ENCODE results near the gene TOR4A. TPM values are rescaled to one million over a fixed set of nuclear protein-coding genes. Genes with fewer than 3 reads are reported as not detected.
"Not testable (repeated sequence)": the region's sequence is repeated elsewhere in the genome, so short reads cannot be mapped to it uniquely, and the experiment has no call there.

TOR4A gene
- total RNA-seq, 2 experiments from 2014 or later = 6.6 to 6.8 TPM

DNA sequence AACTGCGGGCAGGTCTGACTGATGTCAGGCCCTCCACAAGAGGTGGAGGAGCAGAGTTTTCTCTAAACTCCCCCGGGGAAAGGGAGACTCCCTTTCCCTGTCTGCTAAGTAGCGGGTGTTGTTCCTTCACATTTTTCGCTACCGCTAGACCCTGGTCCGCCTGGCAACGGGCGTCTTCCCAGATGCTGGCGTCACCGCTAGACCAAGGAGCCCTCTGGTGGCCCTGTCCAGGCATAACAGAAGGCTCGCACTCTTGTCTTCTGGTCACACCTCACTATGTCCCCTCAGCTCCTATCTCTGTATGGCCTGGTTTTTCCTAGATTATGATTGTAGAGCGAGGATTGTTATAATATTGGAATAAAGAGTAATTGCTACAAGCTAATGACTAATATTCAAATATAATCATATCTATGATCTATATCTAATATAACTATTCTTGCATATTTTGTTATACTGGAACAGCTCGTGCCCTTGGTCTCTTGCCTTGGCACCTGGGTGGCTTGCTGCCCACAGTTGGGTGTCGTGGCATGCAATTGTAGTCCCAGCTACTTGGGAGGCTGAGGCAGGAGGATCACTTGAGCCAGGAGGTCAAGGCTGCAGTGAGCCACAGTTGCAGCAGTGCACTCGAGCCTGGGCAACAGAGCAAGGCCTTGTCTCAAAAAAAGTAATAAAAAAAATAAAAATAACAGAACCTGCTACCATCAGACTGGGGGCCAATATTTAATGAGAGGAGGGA lies 15.2 kb upstream of the TOR4A start:
- peaks cover 16% of the 10 kb centered on the region for H3K36me3 Mint-ChIP-seq
- CTCF ChIA-PET = interaction anchor here (1.3 to 1.6 kb wide), 2 partner anchors 26 to 39 kb away, joined by 4 to 5 read pairs; partner anchors contain the start of gene NRARP
- POLR2A ChIA-PET; H3K4me1 Mint-ChIP-seq (ENCODE audit: low read depth); H3K27ac Mint-ChIP-seq; H3K9me3 Mint-ChIP-seq; H3K27me3 Mint-ChIP-seq; intact Hi-C loops (cut with micrococcal nuclease); DNase-seq; H3K4me3 Mint-ChIP-seq: not testable (repeated sequence)

DNA sequence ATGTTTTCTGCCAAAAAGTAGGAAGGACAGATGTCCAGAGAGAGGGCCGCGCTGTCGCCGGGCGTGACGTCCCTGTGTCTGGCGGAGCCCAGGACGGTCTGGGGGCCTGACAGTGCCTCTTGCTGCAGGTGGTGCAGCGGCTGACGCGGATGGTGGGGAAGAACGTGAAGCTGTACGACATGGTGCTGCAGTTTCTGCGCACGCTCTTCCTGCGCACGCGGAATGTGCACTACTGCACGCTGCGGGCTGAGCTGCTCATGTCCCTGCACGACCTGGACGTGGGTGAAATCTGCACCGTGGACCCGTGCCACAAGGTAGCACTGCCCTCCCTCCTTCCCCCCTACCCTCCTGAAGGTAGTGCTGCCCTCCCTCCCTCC lies 14.6 kb upstream of the TOR4A start:
- H3K27ac Mint-ChIP-seq = no peak overlapping the region
- intact Hi-C loops (cut with micrococcal nuclease) = no loop called here
- CTCF ChIA-PET = no interaction called here
- H3K4me3 Mint-ChIP-seq = no peak overlapping the region
- H3K4me1 Mint-ChIP-seq (ENCODE audit: low read depth) = no peaks in the 10 kb centered on the region
- H3K36me3 Mint-ChIP-seq = peaks cover 16% of the 10 kb centered on the region
- no peak for DNase-seq
- H3K9me3 Mint-ChIP-seq = no peaks in the 10 kb centered on the region
- POLR2A ChIA-PET = no interaction called here
- H3K27me3 Mint-ChIP-seq = no peaks in the 10 kb centered on the region

DNA sequence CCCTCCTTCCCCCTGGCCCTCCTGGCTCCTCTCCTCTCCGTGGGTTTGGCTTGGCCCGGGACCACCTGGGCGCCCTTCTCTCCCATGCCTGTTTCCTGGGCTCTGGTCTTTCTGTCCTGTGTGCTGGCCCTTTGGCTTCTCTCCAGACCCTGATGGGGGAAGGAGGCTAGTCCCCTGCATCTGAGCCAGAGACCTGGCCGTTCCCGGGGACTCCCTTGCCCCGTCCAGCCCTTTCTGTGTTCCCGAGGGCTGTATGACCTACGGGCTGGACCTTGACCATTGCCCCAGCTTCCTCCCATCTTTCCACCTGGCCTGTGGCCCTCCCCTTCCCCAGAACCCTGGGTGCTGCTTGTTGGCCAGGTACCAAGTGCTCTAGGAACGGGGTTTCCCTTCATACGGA lies 14.0 kb upstream of the TOR4A start:
- Mint-ChIP-seq H3K27me3 (no peaks in the 10 kb centered on the region), H3K4me1 (ENCODE audit: low read depth) (peaks cover under 1% of the 10 kb centered on the region), H3K4me3 (no peak overlapping the region), H3K36me3 (peaks cover 16% of the 10 kb centered on the region), H3K27ac (no peak overlapping the region), H3K9me3 (no peaks in the 10 kb centered on the region)
- ChIA-PET CTCF (interaction anchor here (1.5 kb wide), 1 partner anchor 87 kb away, joined by 3 read pairs; no protein-coding TSS in a partner anchor), POLR2A (no interaction called here)
- intact Hi-C loops (cut with micrococcal nuclease) = no loop called here
- DNase-seq = no peak

DNA sequence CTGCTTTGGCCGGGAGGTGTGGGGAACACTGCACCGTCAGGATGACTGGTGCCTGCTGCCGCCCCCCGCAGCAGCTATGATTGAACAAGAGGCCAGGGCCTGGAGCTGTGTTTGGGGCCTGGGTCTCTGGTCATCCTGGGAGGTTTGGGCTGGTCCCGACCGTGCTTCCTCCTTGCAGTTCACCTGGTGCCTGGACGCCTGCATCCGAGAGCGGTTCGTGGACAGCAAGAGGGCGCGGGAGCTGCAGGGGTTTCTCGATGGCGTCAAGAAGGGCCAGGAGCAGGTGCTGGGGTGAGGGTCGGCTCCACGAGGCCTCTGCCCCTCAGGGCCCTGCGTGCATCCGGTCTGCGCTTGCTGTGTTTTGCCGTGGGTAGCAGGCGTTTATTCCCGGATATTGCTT lies 13.5 kb upstream of the TOR4A start:
- ChIA-PET CTCF (interaction anchor here (1.5 kb wide), 1 partner anchor 87 kb away, joined by 3 read pairs; no protein-coding TSS in a partner anchor), POLR2A (no interaction called here)

DNA sequence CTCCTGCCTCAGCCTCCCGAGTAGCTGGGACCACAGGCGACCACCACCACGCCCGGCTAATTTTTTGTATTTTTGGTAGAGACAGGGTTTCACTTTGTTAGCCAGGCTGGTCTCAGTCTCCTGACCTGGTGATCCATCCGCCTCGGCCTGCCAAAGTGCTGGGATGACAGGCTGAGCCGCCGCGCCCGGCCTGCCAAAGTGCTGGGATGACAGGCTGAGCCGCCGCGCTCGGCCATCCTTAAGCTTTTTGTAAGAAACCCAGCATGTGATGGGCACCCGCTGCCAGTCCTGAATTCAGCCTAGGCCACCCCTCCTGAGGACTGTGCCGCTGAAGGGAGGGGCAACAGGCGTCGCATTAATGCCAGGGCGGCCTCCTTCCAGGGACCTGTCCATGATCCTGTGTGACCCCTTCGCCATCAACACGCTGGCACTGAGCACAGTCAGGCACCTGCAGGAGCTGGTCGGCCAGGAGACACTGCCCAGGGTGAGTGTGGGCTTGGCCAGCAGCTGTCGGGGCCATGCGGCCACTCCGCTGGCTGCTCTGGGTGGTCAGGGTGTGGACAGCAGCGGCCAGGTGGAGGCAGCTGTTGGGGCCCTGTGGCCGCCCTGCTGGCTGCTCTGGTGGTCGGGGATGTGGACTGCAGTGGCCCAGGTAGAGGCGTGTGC lies 11.9 kb upstream of the TOR4A start:
- DNase-seq = no peak
- no peaks in the 10 kb centered on the region for H3K9me3 Mint-ChIP-seq
- intact Hi-C loops (cut with micrococcal nuclease) = no loop called here
- peaks cover 6% of the 10 kb centered on the region for H3K4me1 Mint-ChIP-seq (ENCODE audit: low read depth)
- H3K36me3 Mint-ChIP-seq = peaks cover 24% of the 10 kb centered on the region
- POLR2A ChIA-PET = no interaction called here
- H3K4me3 Mint-ChIP-seq = no peak overlapping the region
- no peaks in the 10 kb centered on the region for H3K27me3 Mint-ChIP-seq
- CTCF ChIA-PET = no interaction called here
- H3K27ac Mint-ChIP-seq = no peak overlapping the region

More for the DNA sequence above, 13.5 kb upstream of the TOR4A start:
- Mint-ChIP-seq H3K4me3 (no peak overlapping the region), H3K4me1 (ENCODE audit: low read depth) (peaks cover 2% of the 10 kb centered on the region), H3K27ac (no peak overlapping the region), H3K9me3 (no peaks in the 10 kb centered on the region), H3K36me3 (peaks cover 20% of the 10 kb centered on the region), H3K27me3 (no peaks in the 10 kb centered on the region)
- intact Hi-C loops (cut with micrococcal nuclease) = no loop called here
- DNase-seq = no peak

DNA sequence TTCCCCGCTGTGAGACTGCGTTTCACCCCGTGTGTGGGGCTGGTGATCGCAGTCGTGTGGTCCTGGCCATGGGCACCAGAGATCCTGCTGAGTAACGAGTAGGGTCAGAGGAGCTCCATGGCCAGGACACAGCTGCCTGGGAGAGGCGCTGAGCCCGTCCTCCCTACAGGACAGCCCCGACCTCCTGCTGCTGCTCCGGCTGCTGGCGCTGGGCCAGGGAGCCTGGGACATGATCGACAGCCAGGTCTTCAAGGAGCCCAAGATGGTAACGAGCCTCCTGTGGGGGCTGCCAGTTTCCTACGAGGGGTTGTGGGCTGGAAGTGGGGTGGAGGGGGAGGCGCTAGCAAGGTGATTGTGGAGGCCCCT lies 11.4 kb upstream of the TOR4A start:
- Mint-ChIP-seq H3K27me3 (no peaks in the 10 kb centered on the region), H3K27ac (no peak overlapping the region), H3K4me1 (ENCODE audit: low read depth) (peaks cover 9% of the 10 kb centered on the region), H3K9me3 (no peaks in the 10 kb centered on the region), H3K36me3 (peaks cover 27% of the 10 kb centered on the region), H3K4me3 (no peak overlapping the region)
- ChIA-PET POLR2A (no interaction called here), CTCF (no interaction called here)
- DNase-seq = no peak
- intact Hi-C loops (cut with micrococcal nuclease) = no loop called here

DNA sequence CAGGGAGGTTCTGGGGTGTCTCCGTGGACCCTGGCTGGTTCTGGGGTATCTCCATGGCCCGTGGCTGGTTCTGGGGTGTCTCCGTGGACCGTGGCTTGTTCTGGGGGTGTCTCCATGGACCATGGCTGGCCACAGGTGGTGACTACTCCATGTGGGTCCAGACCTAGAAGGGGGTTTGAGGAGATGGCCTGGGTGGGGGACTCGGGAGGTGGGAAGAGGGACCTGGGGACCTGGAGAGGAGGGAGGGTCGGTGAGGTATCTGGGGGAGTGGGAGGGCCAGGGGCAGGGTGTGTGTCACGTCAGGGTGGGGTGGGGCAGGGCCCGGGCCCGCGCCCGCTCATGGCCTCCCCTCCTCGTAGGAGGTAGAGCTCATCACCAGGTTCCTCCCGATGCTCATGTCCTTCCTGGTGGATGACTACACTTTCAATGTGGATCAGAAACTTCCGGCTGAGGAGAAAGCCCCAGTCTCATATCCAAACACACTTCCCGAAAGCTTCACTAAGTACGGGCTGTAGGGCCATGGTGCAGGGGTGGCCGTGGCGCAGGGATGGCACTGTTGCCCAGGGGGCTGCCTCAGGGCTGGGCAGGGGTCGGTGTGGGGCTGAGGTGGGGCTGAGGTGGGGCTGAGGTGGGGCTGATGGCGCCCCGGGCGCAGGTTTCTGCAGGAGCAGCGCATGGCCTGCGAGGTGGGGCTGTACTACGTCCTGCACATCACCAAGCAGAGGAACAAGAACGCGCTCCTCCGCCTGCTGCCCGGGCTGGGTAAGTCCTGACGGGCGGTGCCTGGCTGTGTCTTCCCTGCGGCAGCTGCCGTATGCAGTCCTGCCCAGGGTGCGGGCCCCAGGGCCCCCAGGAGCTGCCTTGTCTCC lies 10.7 kb upstream of the TOR4A start:
- H3K9me3 Mint-ChIP-seq = no peaks in the 10 kb centered on the region
- H3K27ac Mint-ChIP-seq = no peak overlapping the region
- no peaks in the 10 kb centered on the region for H3K27me3 Mint-ChIP-seq
- CTCF ChIA-PET = no interaction called here
- H3K4me3 Mint-ChIP-seq = no peak overlapping the region
- peaks cover 26% of the 10 kb centered on the region for H3K36me3 Mint-ChIP-seq
- POLR2A ChIA-PET = no interaction called here
- no peak for DNase-seq
- peaks cover 13% of the 10 kb centered on the region for H3K4me1 Mint-ChIP-seq (ENCODE audit: low read depth)
- intact Hi-C loops (cut with micrococcal nuclease) = no loop called here

DNA sequence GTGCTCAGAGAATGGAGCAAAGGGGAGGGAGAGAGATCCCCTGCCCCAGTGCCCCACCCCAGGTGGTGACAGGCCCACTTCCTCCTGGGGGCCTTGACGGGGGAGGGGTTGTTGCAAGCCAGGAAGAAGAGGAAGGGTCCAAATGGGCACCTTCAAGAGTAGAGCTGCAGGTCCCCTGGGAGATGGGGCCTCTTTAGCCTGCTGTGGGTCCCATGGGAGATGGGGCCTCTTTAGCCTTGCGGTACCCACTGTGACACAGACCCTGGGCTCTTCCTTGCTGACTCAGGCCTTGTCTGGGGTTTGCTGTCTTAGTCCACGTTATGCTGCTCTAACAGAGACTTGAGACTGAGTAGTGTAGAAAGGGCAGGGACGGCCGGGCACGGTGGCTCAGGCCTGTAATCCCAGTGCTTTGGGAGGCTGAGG lies 9.6 kb upstream of the TOR4A start:
- POLR2A ChIA-PET = no interaction called here
- Mint-ChIP-seq H3K4me3 (no peak overlapping the region), H3K36me3 (peaks cover 25% of the 10 kb centered on the region), H3K4me1 (ENCODE audit: low read depth) (peaks cover 13% of the 10 kb centered on the region), H3K27me3 (no peaks in the 10 kb centered on the region), H3K9me3 (no peaks in the 10 kb centered on the region), H3K27ac (no peak overlapping the region)
- intact Hi-C loops (cut with micrococcal nuclease) = no loop called here
- DNase-seq = no peak
- CTCF ChIA-PET = no interaction called here

DNA sequence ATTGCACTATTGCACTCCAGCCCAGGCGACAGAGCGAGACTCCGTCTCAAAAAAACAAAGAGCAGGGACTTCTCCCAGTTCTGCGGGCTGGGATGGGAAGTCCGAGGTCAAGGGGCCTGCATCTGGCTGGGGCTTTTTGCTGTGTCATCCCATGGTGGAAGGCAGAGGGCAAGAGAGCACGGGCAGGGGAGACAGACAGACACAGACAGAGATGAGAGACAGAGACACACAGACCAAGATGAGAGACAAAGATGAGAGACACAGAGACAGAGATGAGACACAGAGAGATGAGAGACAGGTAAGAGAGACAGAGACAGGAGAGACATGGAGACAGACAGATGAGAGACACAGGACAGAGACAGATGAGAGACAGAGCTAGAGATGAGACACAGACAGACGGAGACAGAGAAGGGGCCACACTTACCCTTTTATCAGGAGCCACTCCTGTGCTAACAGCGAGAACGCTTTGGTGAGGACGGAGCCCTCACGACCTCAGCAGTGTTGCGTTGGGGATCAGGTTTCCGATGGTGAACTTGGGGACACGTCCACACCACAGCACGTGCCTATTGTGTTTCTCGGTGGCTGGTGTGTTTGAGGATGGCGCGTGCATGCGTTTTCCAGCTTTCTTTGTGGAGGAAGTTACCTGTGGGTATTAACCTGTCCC lies 8.9 kb upstream of the TOR4A start:
- no peak overlapping the region for H3K27ac Mint-ChIP-seq
- H3K4me3 Mint-ChIP-seq = no peak overlapping the region
- no peaks in the 10 kb centered on the region for H3K27me3 Mint-ChIP-seq
- H3K36me3 Mint-ChIP-seq = peaks cover 25% of the 10 kb centered on the region
- intact Hi-C loops (cut with micrococcal nuclease) = no loop called here
- DNase-seq = no peak
- ChIA-PET POLR2A (no interaction called here), CTCF (interaction anchor here (0.7 kb wide), 1 partner anchor 21 kb away, joined by 3 read pairs; no protein-coding TSS in a partner anchor)
- H3K9me3 Mint-ChIP-seq = no peaks in the 10 kb centered on the region
- peaks cover 13% of the 10 kb centered on the region for H3K4me1 Mint-ChIP-seq (ENCODE audit: low read depth)

DNA sequence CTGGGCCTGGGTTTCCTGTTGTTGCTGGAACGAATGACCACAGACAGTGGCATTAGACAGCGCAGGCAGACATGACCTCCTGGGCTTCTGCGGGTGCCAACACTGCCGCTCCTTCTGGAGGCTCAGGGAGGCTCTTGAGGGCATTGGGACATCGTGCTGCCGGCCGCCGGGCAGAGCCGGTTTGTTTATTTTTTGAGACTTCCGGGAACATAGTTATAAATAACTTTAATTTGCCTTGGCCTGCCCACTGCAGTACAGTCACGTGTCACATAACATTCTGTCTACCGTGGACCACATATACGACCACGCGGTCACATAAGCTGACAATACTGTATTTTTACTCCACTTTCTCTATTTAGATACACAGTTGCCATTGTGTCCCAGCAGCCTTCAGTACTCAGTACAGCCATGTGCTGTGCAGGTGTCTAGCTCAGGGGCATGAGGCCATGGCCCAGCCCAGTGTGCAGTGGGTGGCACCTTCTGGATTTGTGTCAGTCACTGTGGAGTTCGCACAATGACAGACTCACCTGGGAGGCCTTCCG lies 8.2 kb upstream of the TOR4A start:
- DNase-seq = no peak
- POLR2A ChIA-PET = no interaction called here
- peaks cover 13% of the 10 kb centered on the region for H3K4me1 Mint-ChIP-seq (ENCODE audit: low read depth)
- H3K9me3 Mint-ChIP-seq = no peaks in the 10 kb centered on the region
- no peak overlapping the region for H3K27ac Mint-ChIP-seq
- peaks cover 25% of the 10 kb centered on the region for H3K36me3 Mint-ChIP-seq
- intact Hi-C loops (cut with micrococcal nuclease) = no loop called here
- H3K27me3 Mint-ChIP-seq = no peaks in the 10 kb centered on the region
- CTCF ChIA-PET = interaction anchor here (0.7 kb wide), 1 partner anchor 21 kb away, joined by 3 read pairs; no protein-coding TSS in a partner anchor
- no peak overlapping the region for H3K4me3 Mint-ChIP-seq

DNA sequence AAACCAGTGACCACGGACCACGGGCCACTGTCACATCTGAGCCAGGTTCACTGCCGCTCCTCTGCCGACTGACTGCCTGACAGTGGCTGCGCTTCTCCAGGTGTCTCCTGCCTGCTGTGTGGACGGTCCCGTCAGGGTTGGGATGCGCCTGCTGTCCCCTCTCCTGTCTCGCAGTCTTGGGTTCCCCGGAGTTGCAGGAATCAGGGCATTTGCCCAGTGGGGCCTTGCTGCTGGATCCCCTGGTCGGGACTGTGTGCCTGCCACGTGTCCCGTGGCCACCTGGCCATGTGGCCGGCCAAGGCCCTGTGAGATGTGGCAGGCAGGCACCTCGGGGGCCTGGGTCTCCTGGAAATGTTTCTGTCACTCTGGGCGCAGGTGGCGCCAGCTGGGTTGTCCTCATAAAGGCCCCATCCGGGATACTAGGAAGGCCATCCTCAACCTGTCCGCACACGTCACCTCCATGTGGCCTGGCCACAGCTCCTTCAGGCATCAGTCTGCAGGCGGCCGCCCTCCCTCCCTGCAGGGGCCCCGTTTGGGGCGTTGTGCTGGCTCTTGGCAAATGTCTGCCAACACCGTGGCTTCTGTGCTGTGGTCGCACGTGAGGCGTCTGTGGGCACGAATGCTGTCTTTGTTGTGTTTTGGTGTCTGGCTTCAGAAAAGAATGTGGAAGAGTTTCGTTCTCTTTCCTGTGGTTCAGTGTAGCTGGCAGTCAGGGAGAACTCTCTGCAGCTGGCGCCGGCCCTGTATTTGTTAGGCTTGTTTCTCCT lies 6.4 kb upstream of the TOR4A start:
- DNase-seq = no peak
- H3K4me1 Mint-ChIP-seq (ENCODE audit: low read depth) = peaks cover 13% of the 10 kb centered on the region
- no peak overlapping the region for H3K27ac Mint-ChIP-seq
- H3K4me3 Mint-ChIP-seq = no peak overlapping the region
- H3K9me3 Mint-ChIP-seq = no peaks in the 10 kb centered on the region
- ChIA-PET CTCF (no interaction called here), POLR2A (interaction anchor here (0.8 kb wide), 1 partner anchor 90 kb away, joined by 3 read pairs; no protein-coding TSS in a partner anchor)
- no peaks in the 10 kb centered on the region for H3K27me3 Mint-ChIP-seq
- H3K36me3 Mint-ChIP-seq = peaks cover 22% of the 10 kb centered on the region
- intact Hi-C loops (cut with micrococcal nuclease) = no loop called here

Measured in activated CD4-positive, alpha-beta memory T cell treated with anti-CD3 and anti-CD28 coated beads for 36 hours (primary cell).